A673 (cell line): ENCODE measurements around the gene THAP11. TPM values are rescaled to one million over a fixed set of nuclear protein-coding genes. Genes with fewer than 3 reads are reported as not detected.

Source experiments
- BruUV-seq: library from RNA; stranded (reverse); fragments of 400-500 nt; replicated peaks from 2 replicates; lab custom pipeline; 2021; lab: Mats Ljungman, UMichigan
- CTCF ChIA-PET: fragments of 300-600 bp; sonication (Branson Sonifier 250); formaldehyde crosslinking; loops from one replicate; lab custom pipeline; 2022; ENCODE audit warnings: antibody characterized with exemption; lab: Charles Lee
- POLR2A ChIA-PET: fragments of 300-600 bp; sonication (Branson Sonifier 250); formaldehyde crosslinking; loops from one replicate; lab custom pipeline; 2022; ENCODE audit warnings: antibody characterized with exemption; ENCODE audit not compliant: low non-redundant PET; lab: Charles Lee
- DNase-seq: peaks from one replicate; pipeline ENCODE4 v3.0.0-alpha.2; 2015; ENCODE audit warnings: low spot score
- H3K27ac ChIP-seq: fragments of 200-600 bp; sonication (generic); 2 replicates; pipeline ENCODE4 v1.5.1; 2016; ENCODE audit warnings: mixed run types, low read depth, mild to moderate bottlenecking, mixed read lengths, antibody characterized with exemption, low read length; ENCODE audit not compliant: poor library complexity, severe bottlenecking
- H3K27me3 ChIP-seq: fragments of 200-600 bp; sonication (generic); replicated peaks from 2 replicates; pipeline ENCODE4 v1.6.1; 2017; ENCODE audit warnings: mixed run types, low read depth, mild to moderate bottlenecking, mixed read lengths, antibody characterized with exemption, low read length; ENCODE audit not compliant: insufficient read depth, poor library complexity
- H3K36me3 ChIP-seq: fragments of 200-600 bp; sonication (generic); 2 replicates; pipeline ENCODE4 v1.6.1; 2016; ENCODE audit warnings: mixed run types, mild to moderate bottlenecking, mixed read lengths, antibody characterized with exemption, low read length; ENCODE audit not compliant: insufficient read depth, poor library complexity, severe bottlenecking
- H3K4me1 ChIP-seq: fragments of 200-600 bp; sonication (generic); 2 replicates; pipeline ENCODE4 v1.6.1; 2017; ENCODE audit warnings: mixed run types, mild to moderate bottlenecking, mixed read lengths, antibody characterized with exemption, low read length; ENCODE audit not compliant: insufficient read depth, poor library complexity, severe bottlenecking
- H3K4me3 ChIP-seq: fragments of 200-600 bp; sonication (generic); 2 replicates; pipeline ENCODE4 v1.5.1; 2016; ENCODE audit warnings: low read depth, mixed run types, mild to moderate bottlenecking, mixed read lengths, low read length; ENCODE audit not compliant: poor library complexity, severe bottlenecking
- H3K9me3 ChIP-seq: fragments of 200-600 bp; sonication (generic); 2 replicates; pipeline ENCODE4 v1.6.1; 2016; ENCODE audit warnings: mixed run types, low read depth, mild to moderate bottlenecking, mixed read lengths, antibody characterized with exemption, low read length; ENCODE audit not compliant: poor library complexity, severe bottlenecking
- EZH2 ChIP-seq: fragments of 200-600 bp; sonication (generic); IDR thresholded peaks from 2 replicates; pipeline ENCODE4 v1.6.1; 2017; ENCODE audit warnings: borderline replicate concordance, low read depth, mild to moderate bottlenecking, mixed read lengths, antibody characterized with exemption, low read length; ENCODE audit not compliant: poor library complexity, severe bottlenecking
- intact Hi-C: fragments of 100-400 bp; cut with micrococcal nuclease; formaldehyde crosslinking; loops from one replicate; pipeline ENCODE4 v1.10.0; 2022; ENCODE audit not compliant: unreplicated experiment
- total RNA-seq: library from RNA; stranded (reverse); gene quantifications from 2 replicates; pipeline ENCODE4 v1.2.3, GENCODE V29; 2021
- TF ChIP-seq, protein P1 (sequence below): fragments of 300-800, 200-600 bp; sonication (generic); conservative IDR thresholded peaks from 2 replicates; pipeline ENCODE4 v1.5.1; 2017; ENCODE audit warnings: low read depth, mild to moderate bottlenecking, antibody characterized with exemption, low read length, moderate library complexity, mixed read lengths

THAP11 gene
- total RNA-seq, 1 experiment from 2014 or later, result 48.9 TPM

DNA sequence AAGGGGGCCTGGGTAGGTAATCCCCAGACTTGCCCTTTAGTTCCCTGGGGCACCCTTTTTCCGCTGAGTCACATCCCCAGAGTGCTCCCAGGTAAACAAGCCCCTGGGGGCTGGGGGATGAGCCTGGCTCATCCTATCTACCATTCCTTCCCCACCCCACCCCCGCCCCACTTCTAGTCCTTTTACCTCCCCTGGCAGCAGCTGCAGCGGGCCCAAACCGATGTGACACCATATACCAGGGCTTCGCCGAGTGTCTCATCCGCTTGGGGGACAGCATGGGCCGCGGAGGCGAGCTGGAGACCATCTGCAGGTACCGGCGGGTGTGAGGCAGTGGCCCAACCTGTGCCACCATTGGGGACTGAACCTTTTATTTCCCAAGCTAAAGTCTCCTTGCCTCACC, 43.4 kb downstream of the THAP11 start:
- no peak for TF ChIP-seq EZH2
- TF ChIP-seq, protein P1, sequence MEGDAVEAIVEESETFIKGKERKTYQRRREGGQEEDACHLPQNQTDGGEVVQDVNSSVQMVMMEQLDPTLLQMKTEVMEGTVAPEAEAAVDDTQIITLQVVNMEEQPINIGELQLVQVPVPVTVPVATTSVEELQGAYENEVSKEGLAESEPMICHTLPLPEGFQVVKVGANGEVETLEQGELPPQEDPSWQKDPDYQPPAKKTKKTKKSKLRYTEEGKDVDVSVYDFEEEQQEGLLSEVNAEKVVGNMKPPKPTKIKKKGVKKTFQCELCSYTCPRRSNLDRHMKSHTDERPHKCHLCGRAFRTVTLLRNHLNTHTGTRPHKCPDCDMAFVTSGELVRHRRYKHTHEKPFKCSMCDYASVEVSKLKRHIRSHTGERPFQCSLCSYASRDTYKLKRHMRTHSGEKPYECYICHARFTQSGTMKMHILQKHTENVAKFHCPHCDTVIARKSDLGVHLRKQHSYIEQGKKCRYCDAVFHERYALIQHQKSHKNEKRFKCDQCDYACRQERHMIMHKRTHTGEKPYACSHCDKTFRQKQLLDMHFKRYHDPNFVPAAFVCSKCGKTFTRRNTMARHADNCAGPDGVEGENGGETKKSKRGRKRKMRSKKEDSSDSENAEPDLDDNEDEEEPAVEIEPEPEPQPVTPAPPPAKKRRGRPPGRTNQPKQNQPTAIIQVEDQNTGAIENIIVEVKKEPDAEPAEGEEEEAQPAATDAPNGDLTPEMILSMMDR, result no peak
- no TSS peak for BruUV-seq
- H3K9me3 ChIP-seq, result no peaks in the 10 kb centered on the region
- ChIA-PET CTCF (interaction anchor here (1.9 kb wide), 1 partner anchor 45 kb away, joined by 7 read pairs; the partner anchor contains the start of gene CTRL), POLR2A (no interaction called here)
- H3K36me3 ChIP-seq, result peaks cover 38% of the 10 kb centered on the region
- DNase-seq, result no peak
- intact Hi-C loops, result no loop called here
- no peak overlapping the region for H3K4me3 ChIP-seq
- peaks cover 11% of the 10 kb centered on the region for H3K4me1 ChIP-seq
- H3K27ac ChIP-seq, result no peak overlapping the region
- no peaks in the 10 kb centered on the region for H3K27me3 ChIP-seq

DNA sequence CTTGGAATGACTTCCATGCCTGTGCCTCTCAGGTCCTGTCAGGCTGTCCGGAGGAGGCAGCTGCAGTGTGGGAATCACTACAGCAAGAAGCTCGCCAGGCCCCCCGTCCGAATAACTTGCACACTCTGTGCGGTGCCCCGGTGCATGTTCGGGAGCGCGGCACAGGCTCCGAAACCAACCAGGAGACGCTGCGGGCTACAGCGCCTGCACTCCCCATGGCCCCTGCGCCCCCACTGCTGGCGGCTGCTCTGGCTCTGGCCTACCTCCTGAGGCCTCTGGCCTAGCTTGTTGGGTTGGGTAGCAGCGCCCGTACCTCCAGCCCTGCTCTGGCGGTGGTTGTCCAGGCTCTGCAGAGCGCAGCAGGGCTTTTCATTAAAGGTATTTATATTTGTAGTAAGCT, 43.9 kb downstream of the THAP11 start:
- ChIA-PET CTCF (no interaction called here), POLR2A (no interaction called here)
- Histone ChIP-seq H3K27ac (no peak overlapping the region), H3K9me3 (no peaks in the 10 kb centered on the region), H3K4me1 (peaks cover 11% of the 10 kb centered on the region), H3K36me3 (peaks cover 34% of the 10 kb centered on the region), H3K27me3 (no peaks in the 10 kb centered on the region), H3K4me3 (no peak overlapping the region)
- no peak for TF ChIP-seq EZH2
- TF ChIP-seq, protein P1, result no peak
- intact Hi-C loops, result no loop called here
- BruUV-seq, result no TSS peak
- no peak for DNase-seq

DNA sequence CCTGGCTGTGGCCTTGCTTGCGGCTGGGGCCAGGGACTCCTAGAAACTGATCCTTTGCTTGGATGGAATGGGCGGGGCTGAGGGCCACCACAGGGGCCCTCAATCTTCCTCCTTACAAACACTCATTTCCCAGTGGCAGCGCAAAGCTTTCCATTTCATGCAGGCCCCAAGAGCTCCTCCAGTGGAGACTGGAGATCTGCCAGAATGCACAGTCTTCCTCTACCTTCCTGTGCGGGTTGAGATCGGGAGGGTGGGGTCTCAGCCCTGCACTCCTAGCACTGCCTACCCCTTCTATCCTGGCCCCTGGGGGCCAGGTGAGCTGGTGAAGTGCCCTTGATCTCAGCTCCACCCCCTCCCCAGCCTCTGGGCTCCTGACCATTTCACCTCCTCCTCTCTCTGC, 44.3 kb downstream of the THAP11 start:
- ChIA-PET POLR2A (no interaction called here), CTCF (no interaction called here)
- no peak for DNase-seq
- Histone ChIP-seq H3K4me3 (no peak overlapping the region), H3K27ac (no peak overlapping the region), H3K27me3 (no peaks in the 10 kb centered on the region), H3K4me1 (peaks cover 11% of the 10 kb centered on the region), H3K9me3 (no peaks in the 10 kb centered on the region), H3K36me3 (peaks cover 30% of the 10 kb centered on the region)
- intact Hi-C loops, result no loop called here
- BruUV-seq, result no TSS peak
- no peak for TF ChIP-seq EZH2
- TF ChIP-seq, protein P1, result no peak
